ENCODE measurements around the gene POLN.

The POLN gene

GRCh38 chr4:2249526-2250356 lies 7.8 kb upstream of the POLN start:
- H3K4me3 ChIP-seq (ENCODE audit: low read depth, low read length): no peak overlapping the region
- TF ChIP-seq CTCF (IDR thresholded peaks at IDR 0.05; ENCODE audit: insufficient read depth, low read depth, low read length, missing control alignments): no peak
- DNase-seq (ENCODE audit: low read depth): peak; percentile 0

- no peak overlapping the region for H3K4me3 ChIP-seq (ENCODE audit: low read depth, low read length)
- TF ChIP-seq CTCF (IDR thresholded peaks at IDR 0.05; ENCODE audit: insufficient read depth, low read depth, low read length, missing control alignments): no peak
- DNase-seq (ENCODE audit: low read depth): peak; percentile 0
These were observed 6.9 kb upstream of the POLN start for GRCh38 chr4:2248821-2249261.

DNA sequence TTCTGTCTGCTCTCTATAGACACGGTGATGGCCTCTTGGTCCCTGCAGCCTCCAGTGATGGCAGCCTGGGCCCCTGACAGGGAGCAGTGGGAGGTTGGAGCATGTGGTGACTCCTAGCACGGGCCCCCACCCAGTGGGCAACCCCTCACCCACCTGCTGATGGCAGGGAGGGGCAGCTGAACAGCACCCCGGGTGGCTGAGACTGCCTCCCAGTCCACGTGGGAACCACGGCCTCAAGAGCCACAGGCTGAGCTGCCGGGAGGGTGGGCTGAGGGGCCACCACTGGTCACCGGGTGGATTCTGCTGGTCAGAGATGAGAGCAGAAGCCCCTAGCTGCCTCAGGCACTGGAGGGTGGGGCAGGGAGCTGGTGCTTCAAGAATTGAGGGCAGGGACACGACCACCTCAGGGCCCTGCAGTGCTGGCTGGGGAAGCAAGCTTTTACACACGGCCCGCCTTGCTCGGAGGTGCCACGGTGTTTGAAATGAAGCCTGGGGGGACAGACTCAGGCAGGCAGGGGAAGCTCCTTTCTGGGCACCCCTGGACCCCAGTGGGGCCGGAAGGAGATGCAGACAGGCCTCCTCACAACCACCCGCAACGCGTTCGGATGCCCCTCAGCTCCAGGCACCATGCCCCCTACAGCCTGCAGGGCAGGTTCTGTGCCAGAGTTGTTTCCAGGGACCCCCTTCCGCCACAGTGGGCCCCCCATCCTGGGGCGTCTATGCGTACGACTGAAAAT lies 6.3 kb upstream of the POLN start:
- H3K4me3 ChIP-seq (ENCODE audit: low read depth, low read length): no peak overlapping the region
- TF ChIP-seq CTCF (IDR thresholded peaks at IDR 0.05; ENCODE audit: insufficient read depth, low read depth, low read length, missing control alignments): no peak
- DNase-seq (ENCODE audit: low read depth): peak; percentile 1

- peak; percentile 1 for DNase-seq (ENCODE audit: low read depth)
- H3K4me3 ChIP-seq (ENCODE audit: low read depth, low read length): no peak overlapping the region
- TF ChIP-seq CTCF (IDR thresholded peaks at IDR 0.05; ENCODE audit: insufficient read depth, low read depth, low read length, missing control alignments): no peak
These were observed 5.5 kb upstream of the POLN start for GRCh38 chr4:2247128-2248043.

- no peak for TF ChIP-seq CTCF (IDR thresholded peaks at IDR 0.05; ENCODE audit: insufficient read depth, low read depth, low read length, missing control alignments)
- H3K4me3 ChIP-seq (ENCODE audit: low read depth, low read length): no peak overlapping the region
- peak; percentile 0 for DNase-seq (ENCODE audit: low read depth)
These were observed 4.6 kb upstream of the POLN start for GRCh38 chr4:2246384-2247127.

- H3K4me3 ChIP-seq (ENCODE audit: low read depth, low read length): no peak overlapping the region
- peak; percentile 0 for DNase-seq (ENCODE audit: low read depth)
- no peak for TF ChIP-seq CTCF (IDR thresholded peaks at IDR 0.05; ENCODE audit: insufficient read depth, low read depth, low read length, missing control alignments)
These were observed 3.9 kb upstream of the POLN start for GRCh38 chr4:2245787-2246275.

All from GM12865 (cell line).